Activated CD4-positive, alpha-beta T cell treated with anti-CD3 and anti-CD28 coated beads, Interleukin-2, amount 10 ng/mL, durations not matched to agents 24 days and 14 days (primary cell): ENCODE data around the gene FAM171A1. TPM values are rescaled to one million over a fixed set of nuclear protein-coding genes. Genes with fewer than 3 reads are reported as not detected.
"Not testable (repeated sequence)": the region's sequence is repeated elsewhere in the genome, so short reads cannot be mapped to it uniquely, and the experiment has no call there.

Experiments used
- DNase-seq: peaks from one replicate; pipeline ENCODE4 v3.0.0; 2022
- H3K27ac Mint-ChIP-seq: one replicate; pipeline ENCODE4 v1.8.0; 2022; ENCODE audit warnings: mild to moderate bottlenecking, mixed read lengths
- H3K27me3 Mint-ChIP-seq: one replicate; pipeline ENCODE4 v1.8.0; 2022; ENCODE audit warnings: mixed read lengths
- H3K36me3 Mint-ChIP-seq: one replicate; pipeline ENCODE4 v1.8.0; 2022; ENCODE audit warnings: low read depth, mild to moderate bottlenecking, mixed read lengths
- H3K4me1 Mint-ChIP-seq: one replicate; pipeline ENCODE4 v1.8.0; 2021; ENCODE audit warnings: mixed read lengths
- H3K4me3 Mint-ChIP-seq: one replicate; pipeline ENCODE4 v1.8.0; 2022; ENCODE audit warnings: mild to moderate bottlenecking, moderate library complexity, mixed read lengths
- H3K9me3 Mint-ChIP-seq: one replicate; pipeline ENCODE4 v1.8.0; 2021; ENCODE audit warnings: mixed read lengths
- intact Hi-C: fragments of 100-400 bp; cut with micrococcal nuclease; formaldehyde crosslinking; loops from one replicate; pipeline ENCODE4 v1.15.1; 2023
- total RNA-seq: library from RNA; stranded (reverse); gene quantifications from 2 replicates; pipeline ENCODE4 v1.2.3, GENCODE V29; 2022

FAM171A1 gene
- total RNA-seq, 1 donor from 2014 or later, result 1.7 TPM

DNA sequence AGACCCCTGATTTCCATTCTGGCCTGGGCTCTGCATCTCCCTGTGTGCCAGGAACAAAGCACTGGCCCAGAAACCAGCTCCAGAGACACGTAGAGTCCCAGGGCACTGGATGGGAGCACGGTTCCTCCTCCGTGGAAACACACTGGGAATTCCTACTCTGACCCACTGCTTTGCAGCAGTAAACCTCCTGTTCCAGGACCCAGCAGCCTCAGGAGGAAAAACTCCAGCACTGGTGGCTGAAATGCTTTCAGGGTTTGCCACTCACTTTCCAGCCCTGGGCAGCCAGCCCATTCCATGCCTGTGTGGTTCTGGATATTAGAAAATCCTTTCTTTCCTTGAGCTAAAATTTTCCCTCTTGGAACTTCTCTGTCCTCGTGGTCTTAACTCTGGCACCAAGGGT lies 58.0 kb downstream of the FAM171A1 start:
- Mint-ChIP-seq H3K4me3 (no peak overlapping the region), H3K27ac (no peak overlapping the region), H3K9me3 (no peaks in the 10 kb centered on the region), H3K36me3 (no peaks in the 10 kb centered on the region), H3K27me3 (no peaks in the 10 kb centered on the region), H3K4me1 (peaks cover 2% of the 10 kb centered on the region)
- DNase-seq, result no peak
- intact Hi-C loops, result no loop called here

- Mint-ChIP-seq H3K4me1 (peaks cover 2% of the 10 kb centered on the region), H3K27me3 (no peaks in the 10 kb centered on the region), H3K27ac (no peak overlapping the region), H3K4me3 (no peak overlapping the region), H3K9me3 (no peaks in the 10 kb centered on the region), H3K36me3 (no peaks in the 10 kb centered on the region)
- DNase-seq, result no peak
- intact Hi-C loops, result no loop called here
Measured at GRCh38 chr10:15311569-15312280, 59.4 kb downstream of the FAM171A1 start.

GRCh38 chr10:15310776-15311568 lies 60.1 kb downstream of the FAM171A1 start:
- H3K4me1 Mint-ChIP-seq, result peaks cover 2% of the 10 kb centered on the region
- no peaks in the 10 kb centered on the region for H3K27me3 Mint-ChIP-seq
- no peak overlapping the region for H3K4me3 Mint-ChIP-seq
- no peak overlapping the region for H3K27ac Mint-ChIP-seq
- intact Hi-C loops, result no loop called here
- no peak for DNase-seq
- no peaks in the 10 kb centered on the region for H3K36me3 Mint-ChIP-seq
- H3K9me3 Mint-ChIP-seq, result no peaks in the 10 kb centered on the region

- no peak for DNase-seq
- Mint-ChIP-seq H3K4me1 (peaks cover 2% of the 10 kb centered on the region), H3K36me3 (no peaks in the 10 kb centered on the region), H3K4me3 (no peak overlapping the region), H3K27me3 (no peaks in the 10 kb centered on the region), H3K9me3 (no peaks in the 10 kb centered on the region), H3K27ac (no peak overlapping the region)
- intact Hi-C loops, result no loop called here
Measured at GRCh38 chr10:15309221-15309620, 61.9 kb downstream of the FAM171A1 start.

GRCh38 chr10:15306735-15307280 lies 64.3 kb downstream of the FAM171A1 start:
- H3K4me1 Mint-ChIP-seq, result no peaks in the 10 kb centered on the region
- H3K27ac Mint-ChIP-seq, result no peak overlapping the region
- DNase-seq, result no peak
- H3K27me3 Mint-ChIP-seq, result no peaks in the 10 kb centered on the region
- H3K9me3 Mint-ChIP-seq, result no peaks in the 10 kb centered on the region
- no peak overlapping the region for H3K4me3 Mint-ChIP-seq
- H3K36me3 Mint-ChIP-seq, result no peaks in the 10 kb centered on the region
- intact Hi-C loops, result no loop called here

GRCh38 chr10:15305634-15306033 lies 65.5 kb downstream of the FAM171A1 start:
- no peak for DNase-seq
- H3K27me3 Mint-ChIP-seq, result no peaks in the 10 kb centered on the region
- intact Hi-C loops, result no loop called here
- no peaks in the 10 kb centered on the region for H3K4me1 Mint-ChIP-seq
- H3K36me3 Mint-ChIP-seq, result no peaks in the 10 kb centered on the region
- no peak overlapping the region for H3K27ac Mint-ChIP-seq
- no peaks in the 10 kb centered on the region for H3K9me3 Mint-ChIP-seq
- H3K4me3 Mint-ChIP-seq, result no peak overlapping the region

GRCh38 chr10:15305161-15305560 lies 65.9 kb downstream of the FAM171A1 start:
- H3K4me3 Mint-ChIP-seq, result no peak overlapping the region
- no peak for DNase-seq
- no peaks in the 10 kb centered on the region for H3K4me1 Mint-ChIP-seq
- no peaks in the 10 kb centered on the region for H3K9me3 Mint-ChIP-seq
- intact Hi-C loops, result no loop called here
- H3K36me3 Mint-ChIP-seq, result no peaks in the 10 kb centered on the region
- H3K27ac Mint-ChIP-seq, result no peak overlapping the region
- no peaks in the 10 kb centered on the region for H3K27me3 Mint-ChIP-seq

GRCh38 chr10:15302188-15302956 lies 68.7 kb downstream of the FAM171A1 start:
- DNase-seq, H3K9me3 Mint-ChIP-seq, intact Hi-C loops, H3K27me3 Mint-ChIP-seq, H3K27ac Mint-ChIP-seq, H3K4me1 Mint-ChIP-seq, H3K36me3 Mint-ChIP-seq, H3K4me3 Mint-ChIP-seq: not testable (repeated sequence)

DNA sequence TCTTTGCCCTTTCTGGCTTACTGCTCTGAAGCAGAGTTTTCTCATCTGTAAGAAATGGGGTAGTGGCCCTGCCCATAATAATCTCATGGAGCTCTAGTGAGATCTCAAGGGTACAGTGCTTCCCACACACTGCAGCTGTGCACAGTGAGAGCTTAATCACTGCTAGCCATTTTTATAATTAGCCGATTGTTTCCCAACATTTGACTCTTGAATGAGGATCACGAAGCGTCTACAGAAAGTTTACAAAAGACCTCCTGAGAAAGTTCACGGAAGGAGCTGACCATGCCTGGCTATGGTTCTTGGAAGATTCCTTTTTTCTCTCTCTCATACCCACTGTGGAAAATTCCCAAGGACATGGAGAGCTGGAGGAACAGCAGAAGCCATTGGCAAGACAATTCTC lies 70.4 kb downstream of the FAM171A1 start:
- DNase-seq, result no peak
- intact Hi-C loops, result no loop called here
- no peaks in the 10 kb centered on the region for H3K36me3 Mint-ChIP-seq
- no peak overlapping the region for H3K4me3 Mint-ChIP-seq
- H3K27me3 Mint-ChIP-seq, result peaks cover 11% of the 10 kb centered on the region
- no peak overlapping the region for H3K27ac Mint-ChIP-seq
- no peaks in the 10 kb centered on the region for H3K9me3 Mint-ChIP-seq
- H3K4me1 Mint-ChIP-seq, result no peaks in the 10 kb centered on the region

- intact Hi-C loops, result no loop called here
- H3K9me3 Mint-ChIP-seq, result no peaks in the 10 kb centered on the region
- H3K36me3 Mint-ChIP-seq, result no peaks in the 10 kb centered on the region
- no peak overlapping the region for H3K27ac Mint-ChIP-seq
- H3K27me3 Mint-ChIP-seq, result peaks cover 15% of the 10 kb centered on the region
- no peaks in the 10 kb centered on the region for H3K4me1 Mint-ChIP-seq
- DNase-seq, result no peak
- no peak overlapping the region for H3K4me3 Mint-ChIP-seq
Measured at GRCh38 chr10:15300145-15300544, 70.9 kb downstream of the FAM171A1 start.

GRCh38 chr10:15296701-15297100 lies 74.4 kb downstream of the FAM171A1 start:
- Mint-ChIP-seq H3K4me1 (no peaks in the 10 kb centered on the region), H3K27ac (no peak overlapping the region), H3K27me3 (peaks cover 22% of the 10 kb centered on the region), H3K9me3 (no peaks in the 10 kb centered on the region), H3K36me3 (no peaks in the 10 kb centered on the region), H3K4me3 (no peak overlapping the region)
- DNase-seq, result no peak
- intact Hi-C loops, result no loop called here

DNA sequence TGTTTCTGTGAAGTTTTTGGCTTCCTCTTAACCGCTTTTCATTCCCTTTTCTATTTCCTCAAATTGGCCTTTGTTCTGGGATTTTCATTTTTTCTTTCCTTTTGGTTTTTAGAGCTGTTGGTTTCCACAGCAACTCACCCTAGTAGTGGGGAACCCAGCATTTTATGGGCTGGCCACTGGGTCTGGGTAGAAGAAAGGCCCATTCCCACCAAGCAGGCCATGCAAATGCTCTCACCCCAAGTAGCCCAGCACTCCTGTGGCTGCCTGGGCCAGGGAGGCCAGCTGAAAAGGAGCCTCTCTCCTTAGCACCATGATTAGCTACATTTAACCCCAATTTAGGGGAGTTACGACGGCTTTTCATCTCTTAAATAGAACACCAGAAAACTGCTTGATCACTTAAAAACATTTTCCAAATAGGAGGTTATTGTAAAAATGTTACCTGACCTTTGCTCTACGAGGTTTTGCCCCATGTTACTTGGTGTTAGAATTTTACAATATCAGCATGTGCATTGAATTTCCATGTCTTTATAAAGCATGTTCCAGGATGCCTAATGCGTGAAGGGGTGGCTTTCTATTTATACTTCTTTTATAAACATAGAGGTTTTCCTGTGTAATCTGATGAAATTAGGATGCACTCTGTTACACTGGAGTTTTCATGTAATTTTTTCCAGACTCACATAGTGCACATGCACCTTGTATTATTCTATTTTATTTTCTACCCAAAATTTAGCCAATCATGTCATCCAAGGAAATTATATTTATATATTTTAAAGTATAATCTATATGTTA lies 75.4 kb downstream of the FAM171A1 start:
- Mint-ChIP-seq H3K36me3 (no peaks in the 10 kb centered on the region), H3K9me3 (no peaks in the 10 kb centered on the region), H3K27ac (peak overlapping the region; percentile 49), H3K27me3 (peaks cover 22% of the 10 kb centered on the region), H3K4me1 (no peaks in the 10 kb centered on the region), H3K4me3 (no peak overlapping the region)
- DNase-seq, result no peak
- intact Hi-C loops, result no loop called here
